DOHH2 (cell line): ENCODE data around the gene REV1.

Source experiments
- H3F3A ChIP-seq: fragments of 200-600 bp; sonication (generic), shearing (Covaris generic); 2 replicates; pipeline ENCODE4 v1.6.0; 2016; ENCODE audit warnings: antibody characterized with exemption, mild to moderate bottlenecking; ENCODE audit not compliant: control insufficient read depth, insufficient read depth
- H3K27ac ChIP-seq: fragments of 200-600 bp; sonication (generic); 2 replicates; pipeline ENCODE4 v1.5.1; 2014; ENCODE audit warnings: low read depth, mild to moderate bottlenecking, low read length, moderate library complexity
- H3K27me3 ChIP-seq: fragments of 200-600 bp; sonication (generic); 2 replicates; pipeline ENCODE4 v1.6.1; 2014; ENCODE audit warnings: mild to moderate bottlenecking, low read length, mixed read lengths; ENCODE audit not compliant: control insufficient read depth
- H3K36me3 ChIP-seq: fragments of 200-600 bp; sonication (generic); 2 replicates; pipeline ENCODE4 v1.6.1; 2014; ENCODE audit warnings: mild to moderate bottlenecking, low read length, moderate library complexity, mixed read lengths; ENCODE audit not compliant: control insufficient read depth
- H3K4me1 ChIP-seq: fragments of 200-600 bp; sonication (generic); 2 replicates; pipeline ENCODE4 v1.6.1; 2014; ENCODE audit warnings: mild to moderate bottlenecking, low read length, mixed read lengths; ENCODE audit not compliant: control insufficient read depth
- H3K4me2 ChIP-seq: fragments of 200-600 bp; sonication (generic); 2 replicates; pipeline ENCODE4 v1.6.0; 2014; ENCODE audit warnings: mild to moderate bottlenecking, low read length, moderate library complexity
- H3K4me3 ChIP-seq: fragments of 200-600 bp; sonication (generic); 2 replicates; pipeline ENCODE4 v1.5.1; 2014; ENCODE audit warnings: mild to moderate bottlenecking, low read length, mixed read lengths
- H3K79me2 ChIP-seq: fragments of 200-600 bp; sonication (generic); 2 replicates; pipeline ENCODE4 v1.6.1; 2014; ENCODE audit warnings: mild to moderate bottlenecking, low read length, mixed read lengths; ENCODE audit not compliant: control insufficient read depth
- H3K9me2 ChIP-seq: fragments of 200-600 bp; sonication (generic); replicated peaks from 2 replicates; pipeline ENCODE4 v1.6.1; 2014; ENCODE audit warnings: mild to moderate bottlenecking, low read length, mixed read lengths; ENCODE audit not compliant: control insufficient read depth
- H3K9me3 ChIP-seq: fragments of 200-600 bp; sonication (generic); 2 replicates; pipeline ENCODE4 v1.6.1; 2014; ENCODE audit warnings: antibody characterized with exemption, low read length, mixed read lengths; ENCODE audit not compliant: control insufficient read depth, insufficient read depth
- H4K20me1 ChIP-seq: fragments of 200-600 bp; sonication (generic); 2 replicates; pipeline ENCODE4 v1.6.0; 2014; ENCODE audit warnings: low read depth, mild to moderate bottlenecking, antibody characterized with exemption, low read length, moderate library complexity; ENCODE audit not compliant: control insufficient read depth, insufficient read depth
- CTCF ChIP-seq: fragments of 200-600 bp; sonication (generic); IDR thresholded peaks from one replicate; pipeline ENCODE4 v1.5.1; 2014; ENCODE audit warnings: antibody characterized with exemption, mild to moderate bottlenecking, low read depth, low read length; ENCODE audit not compliant: poor library complexity, severe bottlenecking
- EZH2phosphoT487 ChIP-seq: fragments of 200-600 bp; sonication (generic); IDR thresholded peaks from 2 replicates; pipeline ENCODE4 v1.6.1; 2017; ENCODE audit warnings: borderline replicate concordance, mild to moderate bottlenecking, antibody characterized with exemption, low read length, moderate library complexity, mixed read lengths

REV1 gene

GRCh38 chr2:99425022-99425421 lies 64.8 kb downstream of the REV1 start:
- Histone ChIP-seq H3K27ac (no peak overlapping the region), H3K27me3 (no peaks in the 10 kb centered on the region), H3F3A (no peaks in the 10 kb centered on the region), H3K4me1 (no peaks in the 10 kb centered on the region), H3K9me2 (no peaks in the 10 kb centered on the region), H3K79me2 (no peaks in the 10 kb centered on the region), H3K9me3 (no peaks in the 10 kb centered on the region), H3K36me3 (peaks cover 83% of the 10 kb centered on the region), H3K4me2 (no peak overlapping the region), H4K20me1 (no peaks in the 10 kb centered on the region; the same call in 1 of the 2 replicates), H3K4me3 (no peak overlapping the region)
- TF ChIP-seq EZH2phosphoT487, result no peak
- no peak for TF ChIP-seq CTCF

- H3K36me3 ChIP-seq, result peaks cover 84% of the 10 kb centered on the region
- H3K79me2 ChIP-seq, result no peaks in the 10 kb centered on the region
- no peaks in the 10 kb centered on the region for H3K9me2 ChIP-seq
- no peak overlapping the region for H3K27ac ChIP-seq
- TF ChIP-seq EZH2phosphoT487 (no peak), CTCF (no peak)
- H3K27me3 ChIP-seq, result no peaks in the 10 kb centered on the region
- no peak overlapping the region for H3K4me3 ChIP-seq
- no peaks in the 10 kb centered on the region for H3K4me1 ChIP-seq
- no peak overlapping the region for H3K4me2 ChIP-seq
- no peaks in the 10 kb centered on the region for H3K9me3 ChIP-seq
- no peaks in the 10 kb centered on the region; the same call in 1 of the 2 replicates for H4K20me1 ChIP-seq
- no peaks in the 10 kb centered on the region for H3F3A ChIP-seq
Measured at GRCh38 chr2:99424371-99424770, 65.4 kb downstream of the REV1 start.

- no peaks in the 10 kb centered on the region for H3K4me1 ChIP-seq
- H3K36me3 ChIP-seq, result peaks cover 88% of the 10 kb centered on the region
- no peak for TF ChIP-seq EZH2phosphoT487
- no peak for TF ChIP-seq CTCF
- H3K4me3 ChIP-seq, result no peak overlapping the region
- no peak overlapping the region for H3K27ac ChIP-seq
- no peaks in the 10 kb centered on the region for H3K27me3 ChIP-seq
- H3K9me3 ChIP-seq, result no peaks in the 10 kb centered on the region
- no peaks in the 10 kb centered on the region for H3K9me2 ChIP-seq
- H3F3A ChIP-seq, result 0 out of 2 replicates have a peak, but pooled peaks cover 2% of the 10 kb centered on the region
- H4K20me1 ChIP-seq, result no peaks in the 10 kb centered on the region
- H3K79me2 ChIP-seq, result no peaks in the 10 kb centered on the region
- no peak overlapping the region for H3K4me2 ChIP-seq
Measured at GRCh38 chr2:99422599-99422998, 67.2 kb downstream of the REV1 start.

- H3F3A ChIP-seq, result 0 out of 2 replicates have a peak, but pooled peaks cover 2% of the 10 kb centered on the region
- TF ChIP-seq CTCF, result no peak
- no peaks in the 10 kb centered on the region for H3K79me2 ChIP-seq
- H3K9me2 ChIP-seq, result no peaks in the 10 kb centered on the region
- H3K36me3 ChIP-seq, result peaks cover 86% of the 10 kb centered on the region
- no peak overlapping the region for H3K27ac ChIP-seq
- no peak overlapping the region for H3K4me3 ChIP-seq
- no peaks in the 10 kb centered on the region for H3K9me3 ChIP-seq
- H3K4me1 ChIP-seq, result no peaks in the 10 kb centered on the region
- H4K20me1 ChIP-seq, result no peaks in the 10 kb centered on the region
- no peaks in the 10 kb centered on the region for H3K27me3 ChIP-seq
- H3K4me2 ChIP-seq, result no peak overlapping the region
Measured at GRCh38 chr2:99421469-99421868, 68.3 kb downstream of the REV1 start.
